Epithelial cell of prostate (primary cell): ENCODE measurements around the gene BAIAP2L2.
"Not testable (repeated sequence)": the region's sequence is repeated elsewhere in the genome, so short reads cannot be mapped to it uniquely, and the experiment has no call there.

Source experiments
- DNase-seq: peaks from one replicate; pipeline ENCODE4 v3.0.0-alpha.2; 2011; ENCODE audit warnings: low read depth, low spot score
- H3K27ac ChIP-seq: fragments of 450-650 bp; 2 replicates; pipeline ENCODE4 v1.5.1; 2017; ENCODE audit warnings: mild to moderate bottlenecking

The BAIAP2L2 gene, protein sequence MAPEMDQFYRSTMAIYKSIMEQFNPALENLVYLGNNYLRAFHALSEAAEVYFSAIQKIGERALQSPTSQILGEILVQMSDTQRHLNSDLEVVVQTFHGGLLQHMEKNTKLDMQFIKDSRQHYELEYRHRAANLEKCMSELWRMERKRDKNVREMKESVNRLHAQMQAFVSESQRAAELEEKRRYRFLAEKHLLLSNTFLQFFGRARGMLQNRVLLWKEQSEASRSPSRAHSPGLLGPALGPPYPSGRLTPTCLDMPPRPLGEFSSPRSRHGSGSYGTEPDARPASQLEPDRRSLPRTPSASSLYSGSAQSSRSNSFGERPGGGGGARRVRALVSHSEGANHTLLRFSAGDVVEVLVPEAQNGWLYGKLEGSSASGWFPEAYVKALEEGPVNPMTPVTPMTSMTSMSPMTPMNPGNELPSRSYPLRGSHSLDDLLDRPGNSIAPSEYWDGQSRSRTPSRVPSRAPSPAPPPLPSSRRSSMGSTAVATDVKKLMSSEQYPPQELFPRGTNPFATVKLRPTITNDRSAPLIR

GRCh38 chr22:38110008-38110862, at the start of gene BAIAP2L2:
Gene BAIAP2L2 (minus strand): TSS chr22:38110684. CDS start chr22:38110525, 159 bp downstream.
- no peak for DNase-seq
- H3K27ac ChIP-seq, result no peak within 1 kb of the TSS

- H3K27ac ChIP-seq, result no peak overlapping the region
- no peak for DNase-seq
These were observed 45.2 kb upstream of the BAIAP2L2 start for GRCh38 chr22:38155703-38156102.

- not testable (repeated sequence) for DNase-seq
- peak overlapping the region; percentile 30 for H3K27ac ChIP-seq
These were observed 44.1 kb upstream of the BAIAP2L2 start for GRCh38 chr22:38154563-38154915.

- peak overlapping the region; percentile 30 for H3K27ac ChIP-seq
- DNase-seq, result no peak
These were observed 43.5 kb upstream of the BAIAP2L2 start for GRCh38 chr22:38153821-38154562.

GRCh38 chr22:38151126-38151500, 40.6 kb upstream of the BAIAP2L2 start:
- H3K27ac ChIP-seq, result no peak overlapping the region
- DNase-seq, result no peak

DNA sequence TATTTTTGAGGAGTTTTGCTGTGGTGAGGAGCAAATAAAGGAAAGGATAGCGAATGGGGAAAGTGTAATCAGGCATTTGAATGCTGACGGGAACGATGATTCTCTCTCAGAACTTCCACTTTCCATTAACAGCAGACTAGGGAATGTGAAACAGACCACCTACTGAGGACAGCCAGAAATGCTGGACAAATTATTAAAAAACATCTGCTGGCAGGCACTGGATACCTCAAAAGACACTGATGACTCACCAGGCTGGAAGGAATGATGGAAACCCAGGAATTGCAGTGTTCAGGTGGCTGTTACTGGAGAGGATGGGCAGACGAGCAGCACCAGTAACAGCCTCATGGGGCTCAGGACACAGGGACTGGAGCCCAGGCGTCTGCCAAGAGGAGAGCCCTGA, 37.8 kb upstream of the BAIAP2L2 start:
- DNase-seq, result no peak
- H3K27ac ChIP-seq, result no peak overlapping the region

DNA sequence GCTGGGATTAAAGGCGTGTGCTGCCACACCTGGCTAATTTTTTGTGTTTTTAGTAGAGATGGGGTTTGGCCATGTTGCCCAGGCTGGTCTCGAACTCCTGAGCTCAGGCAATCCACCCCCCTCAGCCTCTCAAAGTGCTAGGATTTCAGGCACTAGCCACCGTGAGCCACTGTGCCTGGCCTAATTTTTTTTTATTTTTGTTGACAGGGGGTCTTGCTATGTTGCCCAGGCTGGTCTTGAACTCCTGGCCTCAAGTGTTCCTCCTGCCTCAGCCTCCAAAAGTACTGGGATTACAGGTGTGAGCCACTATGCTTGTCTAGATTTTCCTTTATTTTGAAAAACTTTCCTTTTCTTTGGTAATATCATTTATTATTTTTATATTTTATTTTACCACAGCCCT, 35.7 kb upstream of the BAIAP2L2 start:
- peak overlapping the region; percentile 66 for H3K27ac ChIP-seq
- not testable (repeated sequence) for DNase-seq

DNA sequence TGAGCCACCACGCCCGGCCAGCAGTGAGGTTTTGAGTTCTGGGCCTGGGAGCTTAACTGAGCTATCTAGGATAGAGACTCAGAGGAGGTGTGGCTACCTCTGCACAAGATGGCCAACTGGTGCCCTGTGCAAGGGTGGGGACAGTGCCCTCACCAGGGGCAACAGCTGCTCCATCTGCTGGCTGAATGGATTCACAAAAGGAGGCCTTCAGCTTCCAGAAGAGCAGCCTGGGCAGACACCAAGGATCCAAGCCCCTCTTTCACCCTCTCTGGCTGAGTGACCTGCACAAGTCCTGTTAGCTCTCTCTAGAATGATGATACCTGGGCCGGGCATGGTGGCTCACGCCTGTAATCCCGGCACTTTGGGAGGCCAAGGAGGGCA, 33.5 kb upstream of the BAIAP2L2 start:
- no peak for DNase-seq
- H3K27ac ChIP-seq, result no peak overlapping the region

DNA sequence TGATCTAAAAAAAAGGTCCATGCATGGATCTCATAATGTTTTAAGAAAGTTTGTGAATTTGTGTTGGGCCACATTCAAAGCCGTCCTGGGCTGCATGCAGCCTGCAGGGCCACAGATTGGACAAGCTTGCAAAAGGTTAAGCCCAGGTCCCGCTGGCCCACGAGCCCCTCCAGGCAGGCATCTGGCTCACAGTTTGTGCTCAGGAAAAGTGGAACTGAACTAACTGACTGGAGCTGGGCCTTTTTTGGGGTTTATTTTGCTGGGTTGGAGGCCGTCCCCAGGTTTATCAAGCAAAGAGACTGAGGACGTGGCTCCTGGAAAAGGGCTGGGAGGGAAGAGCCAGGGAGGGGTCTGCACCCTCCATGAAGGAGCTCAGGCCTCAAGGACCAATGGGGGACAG, 32.1 kb upstream of the BAIAP2L2 start:
- H3K27ac ChIP-seq, result no peak overlapping the region
- DNase-seq, result no peak

DNA sequence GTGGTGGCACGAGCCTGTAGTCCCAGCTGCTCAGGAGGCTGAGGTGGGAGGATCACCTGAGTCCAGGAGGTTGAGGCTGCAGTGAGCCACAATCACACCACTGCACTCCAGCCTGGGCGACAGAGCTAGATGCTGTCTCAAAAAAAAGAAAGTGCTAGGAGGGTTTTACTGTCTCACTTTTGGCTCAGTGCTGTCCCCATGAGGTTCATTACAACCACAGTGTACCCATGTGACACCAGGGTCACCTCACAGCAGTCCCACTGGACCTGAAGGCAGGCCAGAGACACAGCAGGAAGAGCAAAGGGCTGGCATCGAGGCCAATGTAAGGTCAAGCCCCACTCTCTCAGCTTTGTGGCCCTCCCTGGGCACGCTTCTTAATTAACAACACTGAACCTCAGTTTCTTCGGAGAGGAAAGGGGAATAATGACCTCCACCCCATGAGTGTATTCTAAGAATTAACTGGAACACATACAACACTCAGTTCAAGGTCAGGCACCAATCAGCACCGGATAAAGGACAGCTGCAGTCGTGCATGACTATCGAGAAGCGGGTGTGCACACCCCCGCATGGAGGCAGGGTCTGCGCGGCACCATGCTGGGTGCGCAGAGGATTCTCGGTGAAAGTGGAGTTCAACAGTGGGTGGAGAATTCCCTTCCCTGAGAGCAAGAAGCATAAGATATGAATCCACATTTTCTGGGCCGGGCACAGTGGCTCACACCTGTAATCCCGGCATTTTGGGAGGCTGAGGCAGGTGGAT, 30.9 kb upstream of the BAIAP2L2 start:
- no peak overlapping the region for H3K27ac ChIP-seq
- no peak for DNase-seq

DNA sequence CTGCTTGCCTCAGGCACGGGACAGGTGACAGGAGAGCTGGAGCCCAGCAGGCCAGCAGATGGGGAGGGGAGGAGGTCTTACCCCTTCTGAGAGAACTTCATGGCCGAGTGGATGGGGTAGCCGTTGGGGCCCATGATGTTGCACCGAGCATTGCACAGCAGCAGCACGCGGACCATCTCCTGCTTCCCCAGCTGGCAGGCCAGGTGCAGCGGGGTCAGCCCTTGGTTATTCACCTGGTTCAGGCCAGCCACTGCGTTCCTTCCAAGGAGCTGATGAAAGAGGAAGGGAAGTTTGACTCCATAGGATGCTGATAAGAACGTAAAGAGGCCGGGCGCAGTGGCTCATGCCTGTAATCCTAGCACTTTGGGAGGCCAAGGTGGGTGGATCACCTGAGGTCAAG, 29.4 kb upstream of the BAIAP2L2 start:
- no peak overlapping the region for H3K27ac ChIP-seq
- DNase-seq, result no peak

DNA sequence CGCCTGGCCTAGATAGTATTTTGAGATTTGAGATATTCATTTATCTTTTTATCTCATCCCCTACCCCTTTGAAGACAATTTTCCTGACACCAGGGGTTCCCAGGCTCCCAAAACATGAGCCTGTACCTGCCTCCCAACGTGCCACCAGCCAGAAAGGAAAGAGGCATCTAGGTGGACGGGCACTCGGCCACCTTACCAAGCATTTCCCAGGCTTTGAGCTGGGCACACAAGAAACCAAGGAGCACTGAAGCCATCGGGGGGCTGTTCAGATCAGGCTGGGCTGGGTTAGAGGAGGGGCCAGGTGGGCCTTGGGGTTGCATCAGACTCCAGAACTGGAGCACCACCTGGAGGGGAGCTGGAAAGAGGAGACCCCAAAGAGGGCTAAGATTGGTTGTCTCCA, 28.5 kb upstream of the BAIAP2L2 start:
- no peak for DNase-seq
- H3K27ac ChIP-seq, result no peak overlapping the region

GRCh38 chr22:38137876-38138687, 27.6 kb upstream of the BAIAP2L2 start:
- no peak for DNase-seq
- no peak overlapping the region for H3K27ac ChIP-seq

- no peak overlapping the region for H3K27ac ChIP-seq
- no peak for DNase-seq
These were observed 26.1 kb upstream of the BAIAP2L2 start for GRCh38 chr22:38136607-38137006.

- DNase-seq, result peak; percentile 73
These were observed 24.7 kb upstream of the BAIAP2L2 start for GRCh38 chr22:38135133-38135706.

GRCh38 chr22:38133331-38133730, 22.8 kb upstream of the BAIAP2L2 start:
- no peak overlapping the region for H3K27ac ChIP-seq
- no peak for DNase-seq

More at GRCh38 chr22:38135133-38135706, 24.7 kb upstream of the BAIAP2L2 start:
- H3K27ac ChIP-seq, result peak overlapping the region; percentile 31

GRCh38 chr22:38132794-38133193, 22.3 kb upstream of the BAIAP2L2 start:
- no peak for DNase-seq
- H3K27ac ChIP-seq, result no peak overlapping the region

DNA sequence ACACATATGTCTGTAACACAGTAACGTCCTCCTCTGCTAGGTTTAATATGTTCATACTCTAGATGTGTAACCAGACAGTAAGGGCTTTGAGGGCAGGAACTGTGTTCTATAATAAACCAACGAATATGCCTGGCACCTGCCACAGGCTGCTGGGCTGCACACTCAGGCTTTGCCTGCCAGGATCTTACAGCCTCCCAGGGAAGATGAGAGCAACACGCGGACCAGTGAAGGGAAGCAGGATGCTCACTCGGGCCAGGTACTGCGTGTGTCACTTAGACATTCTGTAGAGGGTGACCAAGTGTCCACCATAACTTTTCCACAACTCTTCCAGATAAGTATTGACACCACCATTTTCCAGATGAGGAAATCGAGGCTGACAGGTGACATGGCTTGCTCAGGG, 21.7 kb upstream of the BAIAP2L2 start:
- DNase-seq, result no peak
- no peak overlapping the region for H3K27ac ChIP-seq

DNA sequence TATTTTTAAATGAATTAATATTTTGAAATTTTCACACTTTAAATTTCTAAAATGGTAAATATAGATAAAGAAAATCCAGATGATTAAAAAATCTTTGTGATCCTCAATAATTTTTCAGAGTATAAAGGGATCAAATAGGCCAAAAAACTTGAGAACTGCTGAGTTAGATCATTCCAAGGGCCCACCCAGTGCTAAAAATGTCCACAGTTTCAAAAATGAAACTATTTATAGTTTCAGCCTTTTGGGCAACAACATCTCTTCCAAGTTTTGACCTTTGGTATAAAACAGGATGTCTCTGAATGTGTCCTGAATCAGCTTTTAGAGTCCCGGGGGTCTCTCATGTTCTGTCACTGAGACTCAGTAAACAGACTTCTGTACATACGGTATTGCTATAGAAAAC, 20.9 kb upstream of the BAIAP2L2 start:
- DNase-seq, result no peak
- H3K27ac ChIP-seq, result no peak overlapping the region
